Right lobe of liver (tissue), 4 donors: ENCODE measurements around the gene ETS2.

Source experiments
- CTCF ChIP-seq, 4 donors: fragments of 200-600 bp in 3 of 4; fragments of 450-650 bp in 1 of 4; IDR thresholded peaks; one replicate each; pipeline versions ENCODE4 v1.5.1 to v1.8.0; 2016 to 2022; ENCODE audit warnings: antibody characterized with exemption in 4 of 4, mild to moderate bottlenecking in 2 of 4
- POLR2A ChIP-seq: fragments of 450-650 bp; IDR thresholded peaks from one replicate; pipeline ENCODE4 v1.6.1; 2017; ENCODE audit warnings: antibody characterized with exemption, mild to moderate bottlenecking
- donor health status: DM: no; HTN: no; CAD: no.
- donor health status: DM: no; HTN: no; CAD: no.
- donor health status: DM: no; HTN: yes; CAD: no.

DNA sequence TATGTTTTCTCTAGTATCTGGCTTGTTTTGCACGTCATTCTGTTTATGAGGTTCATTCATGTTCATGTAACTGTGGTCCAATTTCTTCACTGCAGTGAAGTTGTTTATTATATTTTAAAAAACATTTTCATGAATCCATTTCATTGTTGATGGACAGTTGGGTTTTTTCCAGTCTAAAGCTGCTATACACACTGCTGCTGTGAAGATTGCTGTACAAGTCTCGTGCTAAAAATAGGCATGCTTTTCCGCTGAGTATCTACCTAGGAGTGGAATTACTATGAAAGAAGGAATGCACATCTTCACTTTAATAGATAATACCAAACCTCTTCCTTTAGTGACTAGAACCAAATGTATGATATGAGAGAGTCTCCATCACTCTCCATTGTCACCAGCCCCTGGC is 49.0 kb upstream of the ETS2 start:
- TF ChIP-seq CTCF (IDR thresholded peaks at IDR 0.05) (no peak), POLR2A (no peak)
